ENCODE data around the gene USP9X. TPM values are rescaled to one million over a fixed set of nuclear protein-coding genes. Genes with fewer than 3 reads are reported as not detected.

The USP9X gene
- total RNA-seq, 4 donors from 2014 or later = 57.2 to 85.9 (median 65.2) TPM

DNA sequence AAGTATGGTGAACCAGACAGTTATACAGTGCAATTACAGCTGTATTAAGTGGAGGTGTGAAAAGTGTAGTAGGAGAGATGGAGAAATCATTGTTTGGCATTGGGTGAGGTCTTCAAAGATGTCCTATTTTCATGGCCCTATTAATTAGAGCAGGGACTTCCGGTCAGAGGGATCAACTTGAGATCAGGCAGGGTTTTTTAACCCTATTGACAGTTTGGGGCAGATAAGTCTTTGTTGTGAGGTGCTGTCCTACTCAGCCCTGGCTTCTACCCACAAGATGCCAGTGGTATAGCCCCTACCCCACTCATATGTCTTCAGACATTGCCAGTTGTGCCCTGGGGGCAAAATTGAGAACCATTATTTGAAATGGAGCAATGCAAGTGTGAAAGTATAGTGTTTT, 9.9 kb downstream of the USP9X start:
- Histone ChIP-seq H3K27ac (no peak overlapping the region), H3K27me3 (no peaks in the 10 kb centered on the region), H3K9me3 (no peaks in the 10 kb centered on the region), H3K4me3 (no peak overlapping the region), H3K4me1 (peaks cover 43% of the 10 kb centered on the region), H3K36me3 (no peaks in the 10 kb centered on the region)
- TF ChIP-seq POLR2AphosphoS5 (IDR thresholded peaks at IDR 0.05) = no peak
- TF ChIP-seq, protein P1, sequence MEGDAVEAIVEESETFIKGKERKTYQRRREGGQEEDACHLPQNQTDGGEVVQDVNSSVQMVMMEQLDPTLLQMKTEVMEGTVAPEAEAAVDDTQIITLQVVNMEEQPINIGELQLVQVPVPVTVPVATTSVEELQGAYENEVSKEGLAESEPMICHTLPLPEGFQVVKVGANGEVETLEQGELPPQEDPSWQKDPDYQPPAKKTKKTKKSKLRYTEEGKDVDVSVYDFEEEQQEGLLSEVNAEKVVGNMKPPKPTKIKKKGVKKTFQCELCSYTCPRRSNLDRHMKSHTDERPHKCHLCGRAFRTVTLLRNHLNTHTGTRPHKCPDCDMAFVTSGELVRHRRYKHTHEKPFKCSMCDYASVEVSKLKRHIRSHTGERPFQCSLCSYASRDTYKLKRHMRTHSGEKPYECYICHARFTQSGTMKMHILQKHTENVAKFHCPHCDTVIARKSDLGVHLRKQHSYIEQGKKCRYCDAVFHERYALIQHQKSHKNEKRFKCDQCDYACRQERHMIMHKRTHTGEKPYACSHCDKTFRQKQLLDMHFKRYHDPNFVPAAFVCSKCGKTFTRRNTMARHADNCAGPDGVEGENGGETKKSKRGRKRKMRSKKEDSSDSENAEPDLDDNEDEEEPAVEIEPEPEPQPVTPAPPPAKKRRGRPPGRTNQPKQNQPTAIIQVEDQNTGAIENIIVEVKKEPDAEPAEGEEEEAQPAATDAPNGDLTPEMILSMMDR (IDR thresholded peaks at IDR 0.05) = no peak
- no peak for TF ChIP-seq EP300 (IDR thresholded peaks at IDR 0.05)
- TF ChIP-seq POLR2A (IDR thresholded peaks at IDR 0.05) = no peak
- 83% methylated on average over 1 of the region's 1 CpG for WGBS
- no peak for DNase-seq (ENCODE audit: low spot score in 2 of 2)

GRCh38 chrX:41095908-41096307, 10.7 kb downstream of the USP9X start:
- H3K4me1 ChIP-seq = peaks cover 39% of the 10 kb centered on the region
- no peaks in the 10 kb centered on the region for H3K9me3 ChIP-seq
- WGBS = 81% methylated on average over 2 of the region's 2 CpGs
- no peak for DNase-seq (ENCODE audit: low spot score in 2 of 2)
- no peaks in the 10 kb centered on the region for H3K27me3 ChIP-seq
- TF ChIP-seq POLR2A (IDR thresholded peaks at IDR 0.05) (no peak), EP300 (IDR thresholded peaks at IDR 0.05) (no peak), POLR2AphosphoS5 (IDR thresholded peaks at IDR 0.05) (no peak)
- TF ChIP-seq, protein P1 (IDR thresholded peaks at IDR 0.05) = no peak
- H3K27ac ChIP-seq = no peak overlapping the region
- no peak overlapping the region for H3K4me3 ChIP-seq
- no peaks in the 10 kb centered on the region for H3K36me3 ChIP-seq

GRCh38 chrX:41096339-41096955, 11.2 kb downstream of the USP9X start:
- DNase-seq (ENCODE audit: low spot score in 2 of 2) = no peak
- Histone ChIP-seq H3K4me3 (no peak overlapping the region), H3K27me3 (no peaks in the 10 kb centered on the region), H3K4me1 (peaks cover 33% of the 10 kb centered on the region), H3K27ac (no peak overlapping the region), H3K36me3 (no peaks in the 10 kb centered on the region), H3K9me3 (no peaks in the 10 kb centered on the region)
- no peak for TF ChIP-seq POLR2A (IDR thresholded peaks at IDR 0.05)
- TF ChIP-seq, protein P1 (IDR thresholded peaks at IDR 0.05) = no peak
- no peak for TF ChIP-seq EP300 (IDR thresholded peaks at IDR 0.05)
- no peak for TF ChIP-seq POLR2AphosphoS5 (IDR thresholded peaks at IDR 0.05)
- WGBS = 81% methylated on average over 6 of the region's 7 CpGs

GRCh38 chrX:41097326-41097725, 12.1 kb downstream of the USP9X start:
- Histone ChIP-seq H3K36me3 (no peaks in the 10 kb centered on the region), H3K4me3 (no peak overlapping the region), H3K27me3 (no peaks in the 10 kb centered on the region), H3K27ac (no peak overlapping the region), H3K9me3 (no peaks in the 10 kb centered on the region), H3K4me1 (peaks cover 27% of the 10 kb centered on the region)
- TF ChIP-seq, protein P1 (IDR thresholded peaks at IDR 0.05) = no peak
- TF ChIP-seq POLR2A (IDR thresholded peaks at IDR 0.05) = no peak
- TF ChIP-seq POLR2AphosphoS5 (IDR thresholded peaks at IDR 0.05) = no peak
- no peak for TF ChIP-seq EP300 (IDR thresholded peaks at IDR 0.05)
- DNase-seq (ENCODE audit: low spot score in 2 of 2) = no peak

DNA sequence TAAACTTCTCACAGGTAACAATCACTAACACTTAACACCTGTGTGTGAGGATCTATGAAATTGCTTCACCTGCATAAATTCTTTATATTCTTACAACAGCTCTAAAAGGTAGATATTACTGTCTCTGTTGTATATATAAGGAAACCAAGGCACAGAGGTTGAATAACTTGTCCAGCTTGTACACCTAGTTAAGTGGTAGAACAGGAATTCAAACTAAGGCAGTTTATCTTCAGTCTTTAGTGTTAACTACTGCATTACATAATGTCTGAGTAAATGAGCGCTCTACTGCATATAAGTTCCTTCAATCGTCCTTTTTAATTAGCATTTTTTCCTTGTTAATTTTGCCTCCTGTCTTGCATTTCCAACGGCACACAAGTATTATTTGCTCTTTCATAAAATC, 15.0 kb downstream of the USP9X start:
- 69% methylated on average over 3 of the region's 3 CpGs for WGBS

More for the DNA sequence above, 15.0 kb downstream of the USP9X start:
- H3K27me3 ChIP-seq = no peaks in the 10 kb centered on the region
- peaks cover 26% of the 10 kb centered on the region for H3K4me1 ChIP-seq
- TF ChIP-seq POLR2A (IDR thresholded peaks at IDR 0.05) = no peak
- TF ChIP-seq EP300 (IDR thresholded peaks at IDR 0.05) = no peak
- TF ChIP-seq, protein P1 (IDR thresholded peaks at IDR 0.05) = no peak
- TF ChIP-seq POLR2AphosphoS5 (IDR thresholded peaks at IDR 0.05) = no peak
- H3K4me3 ChIP-seq = no peak overlapping the region
- no peak for DNase-seq (ENCODE audit: low spot score in 2 of 2)
- no peak overlapping the region for H3K27ac ChIP-seq
- H3K36me3 ChIP-seq = no peaks in the 10 kb centered on the region
- no peaks in the 10 kb centered on the region for H3K9me3 ChIP-seq

Data from suprapubic skin (tissue), 4 donors.